HG03095 (cell line): ENCODE data around the gene MTREX.

ENCODE experiments used
- ATAC-seq: cut with Tn5 transposase; IDR thresholded peaks from one replicate; pipeline ENCODE4 v1.9.1; 2021; ENCODE audit warnings: moderate library complexity; ENCODE audit not compliant: unreplicated experiment

The MTREX gene

GRCh38 chr5:55426455-55426854, 118.7 kb downstream of the MTREX start:
- no peak for ATAC-seq

GRCh38 chr5:55427157-55427556, 119.4 kb downstream of the MTREX start:
- ATAC-seq, result no peak

- ATAC-seq, result no peak
These were observed 121.4 kb downstream of the MTREX start for GRCh38 chr5:55429221-55429612.

GRCh38 chr5:55429613-55430253, 121.9 kb downstream of the MTREX start:
- ATAC-seq, result no peak

- no peak for ATAC-seq
These were observed 124.8 kb downstream of the MTREX start for GRCh38 chr5:55432549-55432948.

- no peak for ATAC-seq
These were observed 129.7 kb downstream of the MTREX start for GRCh38 chr5:55437452-55437851.

- ATAC-seq, result no peak
These were observed 130.0 kb downstream of the MTREX start for GRCh38 chr5:55437859-55438206.

- no peak for ATAC-seq
These were observed 131.2 kb downstream of the MTREX start for GRCh38 chr5:55438998-55439397.

GRCh38 chr5:55440188-55440646, 132.4 kb downstream of the MTREX start:
- ATAC-seq, result no peak

GRCh38 chr5:55441107-55441771, 133.4 kb downstream of the MTREX start:
- ATAC-seq, result no peak

GRCh38 chr5:55441954-55442353, 134.2 kb downstream of the MTREX start:
- ATAC-seq, result no peak

- no peak for ATAC-seq
These were observed 138.0 kb downstream of the MTREX start for GRCh38 chr5:55445791-55446190.

GRCh38 chr5:55446640-55447351, 139.0 kb downstream of the MTREX start:
- no peak for ATAC-seq

GRCh38 chr5:55450050-55450765, 142.4 kb downstream of the MTREX start:
- no peak for ATAC-seq

GRCh38 chr5:55451976-55452375, 144.2 kb downstream of the MTREX start:
- ATAC-seq, result no peak

- no peak for ATAC-seq
These were observed 145.4 kb downstream of the MTREX start for GRCh38 chr5:55453211-55453610.

GRCh38 chr5:55454282-55454681, 146.5 kb downstream of the MTREX start:
- no peak for ATAC-seq

GRCh38 chr5:55456216-55456895, 148.6 kb downstream of the MTREX start:
- no peak for ATAC-seq

GRCh38 chr5:55459572-55459971, 151.8 kb downstream of the MTREX start:
- no peak for ATAC-seq

- ATAC-seq, result no peak
These were observed 155.8 kb downstream of the MTREX start for GRCh38 chr5:55463613-55464012.
